C4-2B (cell line): ENCODE measurements around the gene DNAJC24.

Experiments
- ZFX ChIP-seq: fragments of 450-650 bp; IDR thresholded peaks from 2 replicates; pipeline ENCODE4 v1.6.1; 2017
- TF ChIP-seq, protein P1 (sequence below): fragments of 450-650 bp; conservative IDR thresholded peaks from 2 replicates; pipeline ENCODE4 v1.5.1; 2017; ENCODE audit warnings: mild to moderate bottlenecking

GRCh38 chr11:31419669-31420068 is 50.0 kb downstream of the DNAJC24 start:
- TF ChIP-seq, protein P1, sequence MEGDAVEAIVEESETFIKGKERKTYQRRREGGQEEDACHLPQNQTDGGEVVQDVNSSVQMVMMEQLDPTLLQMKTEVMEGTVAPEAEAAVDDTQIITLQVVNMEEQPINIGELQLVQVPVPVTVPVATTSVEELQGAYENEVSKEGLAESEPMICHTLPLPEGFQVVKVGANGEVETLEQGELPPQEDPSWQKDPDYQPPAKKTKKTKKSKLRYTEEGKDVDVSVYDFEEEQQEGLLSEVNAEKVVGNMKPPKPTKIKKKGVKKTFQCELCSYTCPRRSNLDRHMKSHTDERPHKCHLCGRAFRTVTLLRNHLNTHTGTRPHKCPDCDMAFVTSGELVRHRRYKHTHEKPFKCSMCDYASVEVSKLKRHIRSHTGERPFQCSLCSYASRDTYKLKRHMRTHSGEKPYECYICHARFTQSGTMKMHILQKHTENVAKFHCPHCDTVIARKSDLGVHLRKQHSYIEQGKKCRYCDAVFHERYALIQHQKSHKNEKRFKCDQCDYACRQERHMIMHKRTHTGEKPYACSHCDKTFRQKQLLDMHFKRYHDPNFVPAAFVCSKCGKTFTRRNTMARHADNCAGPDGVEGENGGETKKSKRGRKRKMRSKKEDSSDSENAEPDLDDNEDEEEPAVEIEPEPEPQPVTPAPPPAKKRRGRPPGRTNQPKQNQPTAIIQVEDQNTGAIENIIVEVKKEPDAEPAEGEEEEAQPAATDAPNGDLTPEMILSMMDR: no peak
- TF ChIP-seq ZFX: no peak
